Neural progenitor cell (in vitro differentiated cells): ENCODE results near the gene CCSER1. TPM values are rescaled to one million over a fixed set of nuclear protein-coding genes. Genes with fewer than 3 reads are reported as not detected.

Experiments
- DNase-seq: peaks from one replicate; pipeline ENCODE4 v3.0.0-alpha.2; 2016; ENCODE audit warnings: low spot score
- H2AFZ ChIP-seq: fragments of 200-600 bp; sonication (generic); replicated peaks from 2 replicates; pipeline ENCODE4 v1.6.1; 2016; ENCODE audit warnings: antibody characterized with exemption
- H3F3A ChIP-seq: fragments of 200-600 bp; sonication (generic); 2 replicates; pipeline ENCODE4 v1.6.1; 2016; ENCODE audit warnings: antibody characterized with exemption, low read depth
- H3K27ac ChIP-seq: fragments of 200-600 bp; sonication (generic); 2 replicates; pipeline ENCODE4 v1.5.1; 2016; ENCODE audit warnings: mild to moderate bottlenecking
- H3K27me3 ChIP-seq: fragments of 200-600 bp; sonication (generic); 2 replicates; pipeline ENCODE4 v1.6.1; 2016; ENCODE audit warnings: mild to moderate bottlenecking, moderate library complexity
- H3K36me3 ChIP-seq: fragments of 200-600 bp; sonication (generic); 2 replicates; pipeline ENCODE4 v1.5.1; 2016
- H3K4me1 ChIP-seq: fragments of 200-600 bp; sonication (generic); 2 replicates; pipeline ENCODE4 v1.6.1; 2016; ENCODE audit warnings: mixed run types
- H3K4me2 ChIP-seq: fragments of 200-600 bp; sonication (generic); 2 replicates; pipeline ENCODE4 v1.6.1; 2016
- H3K4me3 ChIP-seq: fragments of 200-600 bp; sonication (generic); 2 replicates; pipeline ENCODE4 v1.5.1; 2016
- H3K79me2 ChIP-seq: fragments of 200-600 bp; sonication (generic); 2 replicates; pipeline ENCODE4 v1.6.1; 2016; ENCODE audit warnings: low read depth
- H3K9ac ChIP-seq: fragments of 200-600 bp; sonication (generic); 2 replicates; pipeline ENCODE4 v1.6.1; 2016
- H3K9me3 ChIP-seq: fragments of 200-600 bp; sonication (generic); 2 replicates; pipeline ENCODE4 v1.5.1; 2016; ENCODE audit warnings: low read depth
- H4K20me1 ChIP-seq: fragments of 200-600 bp; sonication (generic); 2 replicates; pipeline ENCODE4 v1.6.1; 2016; ENCODE audit warnings: low read depth
- H3K27ac Mint-ChIP-seq: 3 replicates; pipeline ENCODE4 v1.8.0; 2021; ENCODE audit warnings: mixed read lengths
- H3K27me3 Mint-ChIP-seq: 2 replicates; pipeline ENCODE4 v1.8.0; 2022; ENCODE audit warnings: low read depth, mild to moderate bottlenecking, inconsistent platforms, moderate library complexity, mixed read lengths; ENCODE audit not compliant: insufficient read depth
- H3K36me3 Mint-ChIP-seq: 3 replicates; pipeline ENCODE4 v1.8.0; 2021; ENCODE audit warnings: mixed read lengths
- H3K4me1 Mint-ChIP-seq: 3 replicates; pipeline ENCODE4 v1.8.0; 2021; ENCODE audit warnings: mixed read lengths
- H3K4me3 Mint-ChIP-seq: 3 replicates; pipeline ENCODE4 v1.8.0; 2021; ENCODE audit warnings: mild to moderate bottlenecking, moderate library complexity, mixed read lengths
- H3K9me3 Mint-ChIP-seq: 3 replicates; pipeline ENCODE4 v1.8.0; 2020; ENCODE audit warnings: mixed read lengths
- EZH2 ChIP-seq: fragments of 200-600 bp; sonication (generic); IDR thresholded peaks from 2 replicates; pipeline ENCODE4 v1.6.1; 2017; ENCODE audit warnings: antibody characterized with exemption, mild to moderate bottlenecking, moderate library complexity
- EZH2phosphoT487 ChIP-seq: fragments of 200-600 bp; sonication (generic); IDR thresholded peaks from 2 replicates; pipeline ENCODE4 v1.6.1; 2017; ENCODE audit warnings: antibody characterized with exemption
- total RNA-seq: library from RNA; depleted of rRNA; stranded (reverse); fragments of >200 nt; gene quantifications from 2 replicates; pipeline ENCODE4 v1.2.3, GENCODE V29; 2015; ENCODE audit warnings: low replicate concordance
- TF ChIP-seq, protein P1 (sequence below): fragments of 200-600 bp; sonication (generic); IDR thresholded peaks from 2 replicates; pipeline ENCODE4 v1.5.1; 2017; ENCODE audit warnings: antibody characterized with exemption, mild to moderate bottlenecking

CCSER1 gene
- total RNA-seq, 1 donor from 2014 or later: 0.77 TPM

DNA sequence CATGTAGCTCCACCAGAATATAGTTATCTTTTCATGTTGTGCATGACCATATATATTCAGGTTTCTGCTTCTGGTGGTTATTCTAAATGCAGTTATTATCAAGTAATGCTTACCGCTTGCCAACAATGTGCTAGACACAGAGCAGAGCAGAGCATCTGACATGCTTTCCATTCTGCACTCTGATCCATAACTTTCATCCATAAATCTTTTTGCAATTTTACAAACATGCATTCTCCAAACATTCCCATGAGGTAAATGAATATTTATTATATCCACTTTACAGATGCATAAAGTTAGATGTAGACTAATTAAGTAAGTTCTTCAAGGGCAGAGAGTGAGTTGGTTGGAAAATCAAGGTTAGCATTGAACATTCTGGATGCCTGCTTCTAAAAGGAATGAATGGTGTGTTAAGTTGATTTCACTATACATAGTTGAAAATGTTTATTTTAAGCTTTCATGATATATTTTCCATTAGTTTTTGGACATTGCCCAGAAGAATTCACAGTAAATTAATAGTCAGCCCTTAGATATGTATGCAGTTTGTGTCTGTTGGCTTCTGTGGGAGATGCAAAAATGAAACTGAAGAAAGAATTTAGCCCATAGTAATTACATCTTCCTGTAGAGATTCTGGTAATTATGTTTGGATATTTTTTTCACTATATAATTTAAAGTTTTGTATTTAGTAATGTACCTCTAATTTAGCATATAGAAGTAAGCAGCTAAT lies 867.8 kb downstream of the CCSER1 start:
- Mint-ChIP-seq H3K27ac (no peak overlapping the region), H3K9me3 (no peaks in the 10 kb centered on the region), H3K4me1 (no peaks in the 10 kb centered on the region), H3K27me3 (no peaks in the 10 kb centered on the region), H3K36me3 (no peaks in the 10 kb centered on the region), H3K4me3 (no peak overlapping the region)
- Histone ChIP-seq H3K36me3 (no peaks in the 10 kb centered on the region), H3K79me2 (no peaks in the 10 kb centered on the region), H3K27me3 (no peaks in the 10 kb centered on the region), H3K4me1 (no peaks in the 10 kb centered on the region), H3K27ac (no peak overlapping the region), H3K9me3 (no peaks in the 10 kb centered on the region), H3F3A (no peaks in the 10 kb centered on the region), H3K4me3 (no peak overlapping the region), H3K4me2 (no peak overlapping the region), H3K9ac (no peak overlapping the region), H4K20me1 (no peaks in the 10 kb centered on the region), H2AFZ (no peak overlapping the region)
- DNase-seq: no peak
- TF ChIP-seq EZH2 (no peak), EZH2phosphoT487 (no peak)
- TF ChIP-seq, protein P1, sequence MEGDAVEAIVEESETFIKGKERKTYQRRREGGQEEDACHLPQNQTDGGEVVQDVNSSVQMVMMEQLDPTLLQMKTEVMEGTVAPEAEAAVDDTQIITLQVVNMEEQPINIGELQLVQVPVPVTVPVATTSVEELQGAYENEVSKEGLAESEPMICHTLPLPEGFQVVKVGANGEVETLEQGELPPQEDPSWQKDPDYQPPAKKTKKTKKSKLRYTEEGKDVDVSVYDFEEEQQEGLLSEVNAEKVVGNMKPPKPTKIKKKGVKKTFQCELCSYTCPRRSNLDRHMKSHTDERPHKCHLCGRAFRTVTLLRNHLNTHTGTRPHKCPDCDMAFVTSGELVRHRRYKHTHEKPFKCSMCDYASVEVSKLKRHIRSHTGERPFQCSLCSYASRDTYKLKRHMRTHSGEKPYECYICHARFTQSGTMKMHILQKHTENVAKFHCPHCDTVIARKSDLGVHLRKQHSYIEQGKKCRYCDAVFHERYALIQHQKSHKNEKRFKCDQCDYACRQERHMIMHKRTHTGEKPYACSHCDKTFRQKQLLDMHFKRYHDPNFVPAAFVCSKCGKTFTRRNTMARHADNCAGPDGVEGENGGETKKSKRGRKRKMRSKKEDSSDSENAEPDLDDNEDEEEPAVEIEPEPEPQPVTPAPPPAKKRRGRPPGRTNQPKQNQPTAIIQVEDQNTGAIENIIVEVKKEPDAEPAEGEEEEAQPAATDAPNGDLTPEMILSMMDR: no peak

DNA sequence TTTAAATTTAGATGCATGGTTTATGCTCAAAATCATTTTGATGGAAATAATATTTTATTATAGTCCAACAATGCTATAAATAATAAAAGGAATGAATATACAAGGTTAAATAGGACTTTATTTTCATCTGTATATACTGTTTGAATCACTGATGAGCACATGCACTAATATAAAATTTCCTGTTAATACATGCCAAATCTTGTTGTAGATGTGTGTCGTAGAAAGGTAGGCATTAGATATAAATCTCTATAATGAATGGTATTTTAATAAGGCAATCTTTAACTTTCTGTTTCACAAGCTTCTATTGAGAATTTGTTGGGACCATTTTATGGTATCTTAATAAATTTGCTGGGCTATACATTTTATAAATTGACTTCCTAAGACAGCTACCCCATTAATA lies 868.8 kb downstream of the CCSER1 start:
- no peak overlapping the region for H3K4me2 ChIP-seq
- H3K4me3 ChIP-seq: no peak overlapping the region
- no peak overlapping the region for H3K4me3 Mint-ChIP-seq
- no peaks in the 10 kb centered on the region for H4K20me1 ChIP-seq
- H3K9me3 ChIP-seq: no peaks in the 10 kb centered on the region
- H3K27ac Mint-ChIP-seq: no peak overlapping the region
- H3F3A ChIP-seq: no peaks in the 10 kb centered on the region
- DNase-seq: no peak
- H3K36me3 Mint-ChIP-seq: no peaks in the 10 kb centered on the region
- no peak overlapping the region for H3K9ac ChIP-seq
- H3K9me3 Mint-ChIP-seq: no peaks in the 10 kb centered on the region
- TF ChIP-seq EZH2 (no peak), EZH2phosphoT487 (no peak)
- TF ChIP-seq, protein P1: no peak
- no peaks in the 10 kb centered on the region for H3K36me3 ChIP-seq
- no peaks in the 10 kb centered on the region for H3K27me3 ChIP-seq
- H3K79me2 ChIP-seq: no peaks in the 10 kb centered on the region
- H2AFZ ChIP-seq: no peak overlapping the region
- H3K27me3 Mint-ChIP-seq: no peaks in the 10 kb centered on the region
- H3K27ac ChIP-seq: no peak overlapping the region
- no peaks in the 10 kb centered on the region for H3K4me1 Mint-ChIP-seq
- H3K4me1 ChIP-seq: no peaks in the 10 kb centered on the region

- Mint-ChIP-seq H3K4me3 (no peak overlapping the region), H3K9me3 (no peaks in the 10 kb centered on the region), H3K27ac (no peak overlapping the region), H3K27me3 (no peaks in the 10 kb centered on the region), H3K4me1 (no peaks in the 10 kb centered on the region), H3K36me3 (no peaks in the 10 kb centered on the region)
- H3K4me2 ChIP-seq: no peak overlapping the region
- H4K20me1 ChIP-seq: no peaks in the 10 kb centered on the region
- H3K9me3 ChIP-seq: no peaks in the 10 kb centered on the region
- H3K36me3 ChIP-seq: no peaks in the 10 kb centered on the region
- H3K4me3 ChIP-seq: no peak overlapping the region
- H3K27me3 ChIP-seq: no peaks in the 10 kb centered on the region
- no peaks in the 10 kb centered on the region for H3F3A ChIP-seq
- no peak for DNase-seq
- H3K79me2 ChIP-seq: no peaks in the 10 kb centered on the region
- no peak overlapping the region for H3K27ac ChIP-seq
- no peak overlapping the region for H3K9ac ChIP-seq
- no peaks in the 10 kb centered on the region for H3K4me1 ChIP-seq
- H2AFZ ChIP-seq: no peak overlapping the region
- TF ChIP-seq, protein P1: no peak
- TF ChIP-seq EZH2phosphoT487 (no peak), EZH2 (no peak)
These were observed 869.6 kb downstream of the CCSER1 start for GRCh38 chr4:90996813-90997212.
